Smooth muscle cell (in vitro differentiated cells): ENCODE data around the gene SLC13A4. TPM values are rescaled to one million over a fixed set of nuclear protein-coding genes. Genes with fewer than 3 reads are reported as not detected.

ENCODE experiments used
- DNase-seq: peaks from one replicate; lab custom pipeline; 2025; ENCODE audit not compliant: unreplicated experiment; lab: John Stamatoyannopoulos, UW
- H2AFZ ChIP-seq: fragments of 200-600 bp; sonication (generic); 2 replicates; pipeline ENCODE4 v1.6.0; 2016; ENCODE audit warnings: antibody characterized with exemption, low read depth, mild to moderate bottlenecking
- H3F3A ChIP-seq: fragments of 200-600 bp; sonication (generic); 2 replicates; pipeline ENCODE4 v1.6.0; 2017; ENCODE audit warnings: antibody characterized with exemption, low read depth
- H3K27ac ChIP-seq: fragments of 200-600 bp; sonication (generic); 2 replicates; pipeline ENCODE4 v1.5.1; 2016; ENCODE audit warnings: low read depth, mild to moderate bottlenecking
- H3K27me3 ChIP-seq: fragments of 200-600 bp; sonication (generic); 2 replicates; pipeline ENCODE4 v1.6.1; 2016; ENCODE audit warnings: low read depth, mild to moderate bottlenecking
- H3K36me3 ChIP-seq: fragments of 200-600 bp; sonication (generic); 2 replicates; pipeline ENCODE4 v1.5.1; 2016; ENCODE audit warnings: low read depth
- H3K4me1 ChIP-seq: fragments of 200-600 bp; sonication (generic); 2 replicates; pipeline ENCODE4 v1.5.1; 2016; ENCODE audit warnings: low read depth
- H3K4me2 ChIP-seq: fragments of 200-600 bp; sonication (generic); 2 replicates; pipeline ENCODE4 v1.6.0; 2016; ENCODE audit warnings: mild to moderate bottlenecking
- H3K4me3 ChIP-seq: fragments of 200-600 bp; sonication (generic); 2 replicates; pipeline ENCODE4 v1.5.1; 2016; ENCODE audit warnings: mild to moderate bottlenecking
- H3K79me2 ChIP-seq: fragments of 200-600 bp; sonication (generic); 2 replicates; pipeline ENCODE4 v1.6.0; 2016; ENCODE audit warnings: low read depth, mild to moderate bottlenecking
- H3K9ac ChIP-seq: fragments of 200-600 bp; sonication (generic); 2 replicates; pipeline ENCODE4 v1.6.0; 2016; ENCODE audit warnings: low read depth
- H3K9me3 ChIP-seq: fragments of 200-600 bp; sonication (generic); replicated peaks from 2 replicates; pipeline ENCODE4 v1.5.1; 2016; ENCODE audit warnings: low read depth
- H4K20me1 ChIP-seq: fragments of 200-600 bp; sonication (generic); 2 replicates; pipeline ENCODE4 v1.6.0; 2016; ENCODE audit warnings: low read depth
- WGBS: methylation state at CpG from one replicate; pipeline ENCODE4 v1.1.7; 2016; ENCODE audit warnings: low lambda C conversion rate; 5-methylcytosine and 5-hydroxymethylcytosine counted together
- polyA plus RNA-seq: library from polyadenylated mRNA; unstranded; fragments of >200 nt; fragmentation: Nextera tagmentation; extraction: Ambion mirVana; gene quantifications from 2 replicates; pipeline ENCODE4 v1.2.1, GENCODE V29; 2016
- total RNA-seq: library from RNA; depleted of rRNA; stranded (reverse); fragments of >200 nt; gene quantifications from 2 replicates; pipeline ENCODE4 v1.2.3, GENCODE V29; 2014
- TF ChIP-seq, protein P1 (sequence below): fragments of 200-600 bp; sonication (generic); IDR thresholded peaks from 2 replicates; pipeline ENCODE4 v1.5.1; 2017; ENCODE audit warnings: borderline replicate concordance, mild to moderate bottlenecking, antibody characterized with exemption; ENCODE audit not compliant: insufficient read depth, poor library complexity, severe bottlenecking

Gene SLC13A4
- total and polyA plus RNA-seq, 2 experiments from 2014 or later, result 0.61 TPM; not detected in 1

DNA sequence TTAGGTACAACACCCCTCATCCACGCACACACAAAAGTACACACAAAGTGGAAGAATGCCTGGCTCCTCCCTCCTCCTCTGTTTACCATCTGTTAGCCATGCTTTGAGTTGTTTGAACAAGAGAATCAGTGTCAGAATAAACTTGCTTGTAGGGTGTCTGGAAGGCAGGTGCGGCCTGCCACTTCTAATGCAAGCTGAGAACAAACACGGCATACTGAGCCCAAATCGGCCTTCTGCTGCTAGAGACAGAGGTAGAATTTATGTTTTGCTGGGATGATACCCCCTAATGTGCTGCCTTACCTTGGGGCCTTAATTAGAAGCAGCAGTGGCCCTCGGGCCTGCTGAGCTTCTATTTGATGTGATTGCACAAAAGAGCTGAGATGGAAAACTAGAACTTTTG is 45.5 kb upstream of the SLC13A4 start:
- Histone ChIP-seq H3K79me2 (no peaks in the 10 kb centered on the region), H3K4me1 (peaks cover 35% of the 10 kb centered on the region), H3F3A (peaks cover 4% of the 10 kb centered on the region), H3K9me3 (peaks cover 8% of the 10 kb centered on the region), H3K4me3 (no peak overlapping the region), H3K27me3 (no peaks in the 10 kb centered on the region), H2AFZ (no peak overlapping the region), H4K20me1 (no peaks in the 10 kb centered on the region), H3K9ac (peak overlapping the region; percentile 16), H3K27ac (peak overlapping the region; percentile 89), H3K36me3 (peaks cover 9% of the 10 kb centered on the region), H3K4me2 (no peak overlapping the region)
- 76% methylated on average over 5 of the region's 5 CpGs for WGBS
- DNase-seq, result no peak
- TF ChIP-seq, protein P1, sequence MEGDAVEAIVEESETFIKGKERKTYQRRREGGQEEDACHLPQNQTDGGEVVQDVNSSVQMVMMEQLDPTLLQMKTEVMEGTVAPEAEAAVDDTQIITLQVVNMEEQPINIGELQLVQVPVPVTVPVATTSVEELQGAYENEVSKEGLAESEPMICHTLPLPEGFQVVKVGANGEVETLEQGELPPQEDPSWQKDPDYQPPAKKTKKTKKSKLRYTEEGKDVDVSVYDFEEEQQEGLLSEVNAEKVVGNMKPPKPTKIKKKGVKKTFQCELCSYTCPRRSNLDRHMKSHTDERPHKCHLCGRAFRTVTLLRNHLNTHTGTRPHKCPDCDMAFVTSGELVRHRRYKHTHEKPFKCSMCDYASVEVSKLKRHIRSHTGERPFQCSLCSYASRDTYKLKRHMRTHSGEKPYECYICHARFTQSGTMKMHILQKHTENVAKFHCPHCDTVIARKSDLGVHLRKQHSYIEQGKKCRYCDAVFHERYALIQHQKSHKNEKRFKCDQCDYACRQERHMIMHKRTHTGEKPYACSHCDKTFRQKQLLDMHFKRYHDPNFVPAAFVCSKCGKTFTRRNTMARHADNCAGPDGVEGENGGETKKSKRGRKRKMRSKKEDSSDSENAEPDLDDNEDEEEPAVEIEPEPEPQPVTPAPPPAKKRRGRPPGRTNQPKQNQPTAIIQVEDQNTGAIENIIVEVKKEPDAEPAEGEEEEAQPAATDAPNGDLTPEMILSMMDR, result no peak

DNA sequence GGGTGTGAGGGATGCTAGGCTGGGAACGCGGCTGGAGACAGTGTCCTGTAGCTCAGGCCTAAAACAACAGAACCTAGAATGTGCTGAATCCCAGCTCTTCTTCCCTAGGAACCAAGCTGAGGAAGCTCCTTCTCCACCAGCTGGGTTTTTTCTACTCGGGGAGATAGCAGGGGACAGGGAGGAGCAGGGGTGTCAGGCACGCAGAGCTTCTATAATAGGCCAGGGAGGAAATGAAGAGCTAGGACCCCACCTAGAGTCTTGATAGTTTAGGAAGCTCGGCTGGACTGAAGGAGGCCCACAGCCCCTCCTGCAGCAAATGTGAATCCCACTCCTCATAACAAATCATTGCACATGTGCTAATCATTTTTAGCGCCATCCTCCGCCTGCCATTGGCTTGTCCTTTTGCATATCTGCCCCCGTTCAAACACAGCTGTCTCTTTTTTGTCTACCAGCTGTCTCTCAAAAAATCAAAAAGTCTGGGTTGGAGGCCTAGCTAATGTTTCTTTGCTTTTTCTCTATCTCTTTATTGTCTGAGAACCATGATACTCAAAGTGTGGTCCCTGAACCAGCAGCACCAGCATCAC is 44.7 kb upstream of the SLC13A4 start:
- Histone ChIP-seq H3K27ac (peak overlapping the region; percentile 89), H3K4me3 (no peak overlapping the region), H3K36me3 (peaks cover 4% of the 10 kb centered on the region), H3F3A (peaks cover 4% of the 10 kb centered on the region), H3K4me1 (peaks cover 39% of the 10 kb centered on the region), H3K9ac (peak overlapping the region; percentile 48), H3K27me3 (no peaks in the 10 kb centered on the region), H3K9me3 (peaks cover 3% of the 10 kb centered on the region), H3K4me2 (no peak overlapping the region), H4K20me1 (no peaks in the 10 kb centered on the region), H3K79me2 (no peaks in the 10 kb centered on the region), H2AFZ (peak overlapping the region; percentile 51)
- TF ChIP-seq, protein P1, result no peak
- WGBS, result 68% methylated on average over 8 of the region's 8 CpGs
- DNase-seq, result no peak

DNA sequence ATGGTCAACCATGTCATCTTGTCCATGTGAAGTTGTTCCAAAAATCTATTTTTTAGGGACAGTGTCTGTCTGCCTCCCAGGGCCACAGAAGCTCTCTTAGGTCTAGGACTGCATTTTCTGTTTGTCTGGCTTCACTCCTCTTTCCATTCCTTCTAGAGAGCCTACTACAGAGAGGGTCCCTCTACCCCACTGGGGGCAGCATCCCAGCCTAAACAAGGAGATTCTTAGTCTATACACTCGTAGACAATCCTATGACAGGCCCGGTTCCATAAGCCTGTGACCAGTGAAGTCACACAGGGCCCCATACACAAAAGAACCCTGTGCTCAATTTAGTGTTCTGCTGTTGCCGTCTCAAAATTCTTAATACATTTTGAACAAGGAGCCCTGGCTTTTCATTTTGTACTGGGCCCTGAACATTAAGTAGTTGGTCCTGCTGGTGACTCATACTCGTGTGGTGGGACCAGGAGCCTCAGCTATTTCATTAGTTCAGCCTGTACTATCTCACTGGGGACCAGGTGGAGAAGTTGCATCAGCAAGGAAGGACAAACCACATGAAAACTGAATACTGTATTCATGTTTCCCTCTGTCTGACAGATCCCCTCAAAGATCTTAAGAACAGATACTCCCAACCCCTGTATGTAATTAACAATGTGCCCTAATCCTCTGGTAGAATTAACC is 44.1 kb upstream of the SLC13A4 start:
- H3K27me3 ChIP-seq, result no peaks in the 10 kb centered on the region
- peak overlapping the region; percentile 89 for H3K27ac ChIP-seq
- H3F3A ChIP-seq, result peaks cover 4% of the 10 kb centered on the region
- DNase-seq, result no peak
- no peak overlapping the region for H3K4me3 ChIP-seq
- H3K4me2 ChIP-seq, result no peak overlapping the region
- 55% methylated on average over 4 of the region's 4 CpGs for WGBS
- H3K9ac ChIP-seq, result peak overlapping the region; percentile 48
- H3K79me2 ChIP-seq, result no peaks in the 10 kb centered on the region
- no peaks in the 10 kb centered on the region for H4K20me1 ChIP-seq
- TF ChIP-seq, protein P1, result no peak
- H3K36me3 ChIP-seq, result no peaks in the 10 kb centered on the region
- H2AFZ ChIP-seq, result peak overlapping the region; percentile 51
- peaks cover 39% of the 10 kb centered on the region for H3K4me1 ChIP-seq
- H3K9me3 ChIP-seq, result no peaks in the 10 kb centered on the region
